IMR-90 (cell line): ENCODE data around the gene TRIM41. TPM values are rescaled to one million over a fixed set of nuclear protein-coding genes. Genes with fewer than 3 reads are reported as not detected.

Source experiments
- ATAC-seq: fragments of 200-7000 bp; cut with Tn5 transposase; 2 replicates; pipeline ENCODE4 v1.9.1; 2020; ENCODE audit warnings: low read depth, mild to moderate bottlenecking, moderate library complexity
- BruUV-seq: library from RNA; stranded (reverse); fragments of 400-500 nt; replicated peaks from 2 replicates; lab custom pipeline; 2021; lab: Mats Ljungman, UMichigan
- CTCF ChIA-PET: fragments of 300-600 bp; formaldehyde crosslinking; extraction: SDS; loops from one replicate; lab custom pipeline; 2021; ENCODE audit warnings: antibody characterized with exemption; lab: Yijun Ruan, JAX
- POLR2A ChIA-PET: fragments of 300-600 bp; sonication (Branson Sonifier 250); formaldehyde crosslinking; loops from one replicate; lab custom pipeline; 2022; ENCODE audit warnings: antibody characterized with exemption; ENCODE audit not compliant: unreplicated experiment; lab: Charles Lee
- DNase-seq: peaks from one replicate; pipeline ENCODE4 v3.0.0; 2013
- H2AFZ ChIP-seq: replicated peaks from 2 replicates; pipeline ENCODE3; 2013; ENCODE audit warnings: low read length, mild to moderate bottlenecking; ENCODE audit not compliant: poor library complexity
- H2AK5ac ChIP-seq: 2 replicates; pipeline ENCODE4 v1.6.1; 2013; ENCODE audit warnings: low read depth, low read length, inconsistent platforms
- H2AK9ac ChIP-seq: replicated peaks from 2 replicates; pipeline ENCODE3; 2013; ENCODE audit warnings: mild to moderate bottlenecking, low read depth, low read length, moderate library complexity; ENCODE audit not compliant: poor library complexity
- H2BK120ac ChIP-seq: 2 replicates; pipeline ENCODE4 v1.6.1; 2013; ENCODE audit warnings: low read depth, low read length, inconsistent platforms
- H2BK15ac ChIP-seq: 3 replicates; pipeline ENCODE4 v1.6.1; 2013; ENCODE audit warnings: low read depth, low read length, inconsistent platforms
- H2BK20ac ChIP-seq: 2 replicates; pipeline ENCODE4 v1.6.1; 2013; ENCODE audit warnings: low read depth, mild to moderate bottlenecking, inconsistent platforms, low read length, moderate library complexity
- H2BK5ac ChIP-seq: 2 replicates; pipeline ENCODE4 v1.6.1; 2013; ENCODE audit warnings: mild to moderate bottlenecking, low read depth, low read length, inconsistent platforms; ENCODE audit not compliant: poor library complexity, severe bottlenecking
- H3K14ac ChIP-seq: replicated peaks from 2 replicates; pipeline ENCODE4 v1.6.1; 2013; ENCODE audit warnings: low read depth, low read length, inconsistent platforms
- H3K18ac ChIP-seq: 2 replicates; pipeline ENCODE4 v1.6.1; 2013; ENCODE audit warnings: low read depth, low read length, control low read depth
- H3K23ac ChIP-seq: 2 replicates; pipeline ENCODE4 v1.6.1; 2013; ENCODE audit warnings: low read depth, low read length, inconsistent platforms
- H3K27ac ChIP-seq: 2 replicates; pipeline ENCODE4 v1.5.1; 2013; ENCODE audit warnings: mild to moderate bottlenecking, control low read depth, low read length; ENCODE audit not compliant: insufficient read depth
- H3K27me3 ChIP-seq: 2 replicates; pipeline ENCODE4 v1.6.1; 2013; ENCODE audit warnings: low read length; ENCODE audit not compliant: control insufficient read depth, insufficient read depth
- H3K36me3 ChIP-seq: 2 replicates; pipeline ENCODE4 v1.6.1; 2013; ENCODE audit warnings: low read length, mixed read lengths; ENCODE audit not compliant: control insufficient read depth, insufficient read depth
- H3K4ac ChIP-seq: 2 replicates; pipeline ENCODE4 v1.6.1; 2013; ENCODE audit warnings: low read depth, low read length, inconsistent platforms
- H3K4me1 ChIP-seq: 2 replicates; pipeline ENCODE4 v1.6.1; 2013; ENCODE audit warnings: low read length, mixed read lengths; ENCODE audit not compliant: control insufficient read depth, insufficient read depth
- H3K4me2 ChIP-seq: 2 replicates; pipeline ENCODE4 v1.6.1; 2013; ENCODE audit warnings: low read depth, mild to moderate bottlenecking, control low read depth, low read length, moderate library complexity
- H3K4me3 ChIP-seq: 2 replicates; pipeline ENCODE4 v1.5.1; 2013; ENCODE audit warnings: low read depth, mild to moderate bottlenecking, control low read depth, low read length, moderate library complexity; ENCODE audit not compliant: insufficient read depth
- H3K56ac ChIP-seq: 2 replicates; pipeline ENCODE4 v1.6.1; 2013; ENCODE audit warnings: low read length, inconsistent platforms; ENCODE audit not compliant: insufficient read depth; ENCODE audit errors: extremely low read depth
- H3K79me1 ChIP-seq, 2 experiments: 2 replicates each; pipeline ENCODE4 v1.6.1; 2013; ENCODE audit warnings: low read length in 2 of 2, inconsistent platforms in 1 of 2, low read depth in 1 of 2
- H3K9ac ChIP-seq: 2 replicates; pipeline ENCODE4 v1.6.1; 2013; ENCODE audit warnings: low read depth, low read length, control low read depth
- H3K9me1 ChIP-seq: 2 replicates; pipeline ENCODE4 v1.6.1; 2013; ENCODE audit warnings: low read length, inconsistent platforms; ENCODE audit not compliant: insufficient read depth
- H3K9me3 ChIP-seq: 2 replicates; pipeline ENCODE4 v1.6.1; 2013; ENCODE audit warnings: low read length; ENCODE audit not compliant: control insufficient read depth, insufficient read depth
- H4K20me1 ChIP-seq: 2 replicates; pipeline ENCODE4 v1.6.1; 2013; ENCODE audit warnings: low read length, inconsistent platforms; ENCODE audit not compliant: insufficient read depth
- H4K5ac ChIP-seq: 2 replicates; pipeline ENCODE4 v1.6.1; 2013; ENCODE audit warnings: mild to moderate bottlenecking, low read depth, low read length, control low read depth
- H4K8ac ChIP-seq, 2 experiments: 2 replicates each; pipeline ENCODE4 v1.6.1; 2013; ENCODE audit warnings: low read depth in 2 of 2, low read length in 2 of 2, control low read depth in 1 of 2, inconsistent platforms in 1 of 2
- H4K91ac ChIP-seq: 2 replicates; pipeline ENCODE4 v1.6.1; 2013; ENCODE audit warnings: low read depth, low read length, inconsistent platforms; ENCODE audit not compliant: insufficient read depth
- BHLHE40 ChIP-seq: fragments of 150-350 bp; IDR thresholded peaks from 2 replicates; pipeline ENCODE4 v1.6.1; 2016; ENCODE audit warnings: mild to moderate bottlenecking, low read depth, low read length
- CEBPB ChIP-seq: IDR thresholded peaks from 2 replicates; pipeline ENCODE4 v1.6.1; 2012; ENCODE audit warnings: low read depth, low read length, improper control_type of control experiment
- CHD1 ChIP-seq: IDR thresholded peaks from 2 replicates; pipeline ENCODE4 v1.6.1; 2012; ENCODE audit warnings: low read depth, low read length, improper control_type of control experiment
- FOS ChIP-seq: fragments of 150-350 bp; IDR thresholded peaks from 2 replicates; pipeline ENCODE4 v1.6.1; 2016; ENCODE audit warnings: low read depth, low read length
- MAFK ChIP-seq: IDR thresholded peaks from 2 replicates; pipeline ENCODE4 v1.6.1; 2012; ENCODE audit warnings: low read depth, low read length, improper control_type of control experiment
- NFE2L2 ChIP-seq: fragments of 150-350 bp; IDR thresholded peaks from 2 replicates; pipeline ENCODE4 v1.6.1; 2016; ENCODE audit warnings: low read depth, mild to moderate bottlenecking, low read length
- RAD21 ChIP-seq: IDR thresholded peaks from 2 replicates; pipeline ENCODE4 v1.6.1; 2012; ENCODE audit warnings: low read length, improper control_type of control experiment
- RCOR1 ChIP-seq: IDR thresholded peaks from 2 replicates; pipeline ENCODE4 v1.6.1; 2012; ENCODE audit warnings: mild to moderate bottlenecking, low read length, improper control_type of control experiment; ENCODE audit not compliant: insufficient replicate concordance
- WGBS, 2 experiments: methylation state at CpG; one replicate each; pipeline versions ENCODE4 v1.1.5 to v1.1.7; 2013; ENCODE audit warnings: missing lambda C conversion rate in 2 of 2; ENCODE audit not compliant: insufficient read length in 1 of 2; ENCODE audit errors: extremely low coverage in 2 of 2; 5-methylcytosine and 5-hydroxymethylcytosine counted together
- dilution Hi-C: fragments of 300-500 bp; cut with HindIII; formaldehyde crosslinking; loops from one replicate; pipeline ENCODE4 v1.14.3; 2018; ENCODE audit warnings: low sequenced_read_pairs; ENCODE audit not compliant: unreplicated experiment
- in situ Hi-C: fragments of 300-500 bp; cut with MboI; formaldehyde crosslinking; loops from 3 replicates; pipeline ENCODE4 v1.14.3; 2019; ENCODE audit warnings: low sequenced_read_pairs, inconsistent platforms, mixed read lengths
- intact Hi-C: fragments of 100-400 bp; cut with micrococcal nuclease; formaldehyde crosslinking; loops from 2 replicates; pipeline ENCODE4 v1.10.0; 2022
- polyA plus RNA-seq, 3 experiments: library from polyadenylated mRNA; depleted of rRNA; stranded (reverse); fragments of >200 nt; gene quantifications; 2 replicates each; pipeline ENCODE4 v1.2.3, GENCODE V29; 2012; ENCODE audit warnings: low replicate concordance in 1 of 3
- total RNA-seq: library from RNA; depleted of rRNA; stranded (reverse); fragments of >200 nt; gene quantifications from 2 replicates; pipeline ENCODE4 v1.2.3, GENCODE V29; 2012
- TF ChIP-seq, protein P1 (sequence below): conservative IDR thresholded peaks from 2 replicates; pipeline ENCODE4 v1.5.1; 2012; ENCODE audit warnings: mild to moderate bottlenecking, low read depth, low read length, improper control_type of control experiment

Gene TRIM41
- total and polyA plus RNA-seq, 2 of the 4 experiments (the other 2 are of a cell fraction): 5.9 to 15.7 TPM

DNA sequence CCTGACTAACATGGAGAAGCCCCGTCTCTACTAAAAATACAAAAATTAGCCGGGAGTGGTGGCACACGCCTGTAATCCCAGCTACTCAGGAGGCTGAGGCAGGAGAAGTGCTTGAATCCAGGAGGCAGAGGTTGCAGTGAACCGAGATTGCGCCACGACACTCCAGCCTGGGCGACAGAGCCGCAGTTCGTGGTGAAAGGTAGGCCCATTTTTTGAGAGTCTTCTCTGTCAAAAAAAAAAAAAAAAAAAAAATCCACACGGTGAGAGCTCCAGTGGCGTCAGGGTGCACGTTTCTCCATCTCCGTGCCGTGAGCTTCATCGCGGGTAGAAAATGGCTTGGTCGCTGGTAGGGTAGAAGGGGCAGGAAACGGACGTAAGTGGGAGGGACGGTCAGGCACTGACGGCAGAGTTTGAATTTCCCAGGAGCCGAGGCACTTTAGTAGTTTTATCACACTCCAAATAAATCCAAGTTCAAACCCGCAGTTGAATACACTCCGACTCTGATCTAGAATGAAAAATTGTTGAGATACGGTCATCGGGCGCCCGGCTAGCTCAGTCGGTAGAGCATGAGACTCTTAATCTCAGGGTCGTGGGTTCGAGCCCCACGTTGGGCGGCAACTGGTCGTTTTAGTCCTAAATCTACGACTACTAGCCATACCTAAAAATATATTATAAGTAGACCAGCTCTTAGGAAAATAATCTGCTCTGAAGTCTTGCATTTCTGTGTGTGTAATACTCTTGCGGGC is 15.7 kb upstream of the TRIM41 start:
- no CpG with 5 or more reads among the region's 36 CpGs for WGBS, 2 experiments
- Histone ChIP-seq H2BK15ac (no peak overlapping the region), H3K79me1 (no peaks in the 10 kb centered on the region), H3K4me1 (peaks cover 4% of the 10 kb centered on the region; the same call in 1 of the 2 replicates), H3K27me3 (no peaks in the 10 kb centered on the region; the same call in 1 of the 2 replicates), H4K20me1 (no peaks in the 10 kb centered on the region), H3K14ac (peak overlapping the region; percentile 27), H4K91ac (no peak overlapping the region; the same call in 1 of the 2 replicates), H3K4ac (0 out of 2 replicates have a peak overlapping the region, but pooled peaks have one; percentile 9), H3K36me3 (no peaks in the 10 kb centered on the region), H3K18ac (no peak overlapping the region), H3K56ac (peak overlapping the region; percentile 56), H4K5ac (no peak overlapping the region), H3K27ac (peak overlapping the region; percentile 42), H2BK5ac (peak overlapping the region; percentile 48), H3K23ac (no peak overlapping the region), H2AK9ac (peak overlapping the region; percentile 95), H3K4me2 (peak overlapping the region; percentile 94), H3K9ac (peak overlapping the region; percentile 59), H3K9me3 (no peaks in the 10 kb centered on the region), H3K4me3 (peak overlapping the region; percentile 72), H2BK20ac (no peak overlapping the region), H2BK120ac (no peak overlapping the region), H2AK5ac (peak overlapping the region; percentile 17; the same call in 1 of the 2 replicates), H2AFZ (peak overlapping the region; percentile 92), H3K9me1 (0 out of 2 replicates have a peak, but pooled peaks cover 6% of the 10 kb centered on the region), H4K8ac (peak overlapping the region in 1 of 2 experiments; percentile 33; a peak in 1 of 4 replicates)
- in situ Hi-C loops (no loop called here), intact Hi-C loops (loop anchor here (1.0 kb wide), 4 partner anchors 11 to 36 kb away; partner anchors contain the start of gene RACK1), dilution Hi-C loops (no loop called here)
- POLR2A ChIA-PET: interaction anchor here (0.6 to 1.3 kb wide), 3 partner anchors 9 to 915 kb away, joined by 3 read pairs; partner anchors contain the start of gene TRIM41
- peak; percentile 77 for ATAC-seq
- DNase-seq: peak; percentile 93
- TF ChIP-seq FOS: peak; percentile 92
- TF ChIP-seq CHD1: no peak; the same call in 1 of the 2 replicates
- TF ChIP-seq CEBPB: 0 out of 2 replicates have a peak, but pooled peaks have one; percentile 38
- TF ChIP-seq RCOR1: peak; percentile 19
- peak; percentile 67 for TF ChIP-seq BHLHE40
- TF ChIP-seq RAD21: no peak
- TF ChIP-seq MAFK: no peak
- TF ChIP-seq, protein P1, sequence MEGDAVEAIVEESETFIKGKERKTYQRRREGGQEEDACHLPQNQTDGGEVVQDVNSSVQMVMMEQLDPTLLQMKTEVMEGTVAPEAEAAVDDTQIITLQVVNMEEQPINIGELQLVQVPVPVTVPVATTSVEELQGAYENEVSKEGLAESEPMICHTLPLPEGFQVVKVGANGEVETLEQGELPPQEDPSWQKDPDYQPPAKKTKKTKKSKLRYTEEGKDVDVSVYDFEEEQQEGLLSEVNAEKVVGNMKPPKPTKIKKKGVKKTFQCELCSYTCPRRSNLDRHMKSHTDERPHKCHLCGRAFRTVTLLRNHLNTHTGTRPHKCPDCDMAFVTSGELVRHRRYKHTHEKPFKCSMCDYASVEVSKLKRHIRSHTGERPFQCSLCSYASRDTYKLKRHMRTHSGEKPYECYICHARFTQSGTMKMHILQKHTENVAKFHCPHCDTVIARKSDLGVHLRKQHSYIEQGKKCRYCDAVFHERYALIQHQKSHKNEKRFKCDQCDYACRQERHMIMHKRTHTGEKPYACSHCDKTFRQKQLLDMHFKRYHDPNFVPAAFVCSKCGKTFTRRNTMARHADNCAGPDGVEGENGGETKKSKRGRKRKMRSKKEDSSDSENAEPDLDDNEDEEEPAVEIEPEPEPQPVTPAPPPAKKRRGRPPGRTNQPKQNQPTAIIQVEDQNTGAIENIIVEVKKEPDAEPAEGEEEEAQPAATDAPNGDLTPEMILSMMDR: no peak
- no peak for TF ChIP-seq NFE2L2
- CTCF ChIA-PET: interaction anchor here (0.7 to 1.3 kb wide), 5 partner anchors 15 to 654 kb away, joined by 3 to 10 read pairs (median 4); no protein-coding TSS in a partner anchor
- BruUV-seq: no TSS peak
